Measurements from ENCODE around the gene CLPSL1.
"Not testable (repeated sequence)": the region's sequence is repeated elsewhere in the genome, so short reads cannot be mapped to it uniquely, and the experiment has no call there.

The CLPSL1 gene

GRCh38 chr6:35780719-35781118, at the start of gene CLPSL1:
TSS of gene CLPSL1 (plus strand) at chr6:35781019. CDS start at chr6:35781111, 92 bp downstream.
- DNase-seq (ENCODE audit: low read depth), result no peak

GRCh38 chr6:35731414-35731735, 49.4 kb upstream of the CLPSL1 start:
- peak; percentile 89 for DNase-seq (ENCODE audit: low read depth)

- peak; percentile 95 for DNase-seq (ENCODE audit: low read depth)
These were observed 48.9 kb upstream of the CLPSL1 start for GRCh38 chr6:35731736-35732532.

- DNase-seq (ENCODE audit: low read depth), result no peak
These were observed 47.2 kb upstream of the CLPSL1 start for GRCh38 chr6:35733633-35734032.

- not testable (repeated sequence) for DNase-seq (ENCODE audit: low read depth)
These were observed 46.5 kb upstream of the CLPSL1 start for GRCh38 chr6:35734319-35734718.

- no peak for DNase-seq (ENCODE audit: low read depth)
These were observed 45.4 kb upstream of the CLPSL1 start for GRCh38 chr6:35735452-35735851.

- peak; percentile 47 for DNase-seq (ENCODE audit: low read depth)
These were observed 44.4 kb upstream of the CLPSL1 start for GRCh38 chr6:35736253-35736894.

GRCh38 chr6:35736982-35737412, 43.8 kb upstream of the CLPSL1 start, which contains the start of gene ARMC12:
TSS of gene ARMC12 (plus strand) at chr6:35737032. CDS start at chr6:35737109, 77 bp downstream.
- no peak for DNase-seq (ENCODE audit: low read depth)

- DNase-seq (ENCODE audit: low read depth), result peak; percentile 82
These were observed 43.2 kb upstream of the CLPSL1 start for GRCh38 chr6:35737413-35738211.

- DNase-seq (ENCODE audit: low read depth), result no peak
These were observed 40.9 kb upstream of the CLPSL1 start for GRCh38 chr6:35739645-35740524.

- DNase-seq (ENCODE audit: low read depth), result no peak
These were observed 38.0 kb upstream of the CLPSL1 start for GRCh38 chr6:35742842-35743241.

GRCh38 chr6:35745509-35745908, 35.3 kb upstream of the CLPSL1 start:
- no peak for DNase-seq (ENCODE audit: low read depth)

- no peak for DNase-seq (ENCODE audit: low read depth)
These were observed 34.3 kb upstream of the CLPSL1 start for GRCh38 chr6:35746516-35746915.

GRCh38 chr6:35747877-35748276, 32.9 kb upstream of the CLPSL1 start:
- no peak for DNase-seq (ENCODE audit: low read depth)

GRCh38 chr6:35750557-35750956, 30.3 kb upstream of the CLPSL1 start:
- DNase-seq (ENCODE audit: low read depth), result no peak

GRCh38 chr6:35751594-35751993, 29.2 kb upstream of the CLPSL1 start:
- DNase-seq (ENCODE audit: low read depth), result no peak

GRCh38 chr6:35752330-35752729, 28.5 kb upstream of the CLPSL1 start:
- DNase-seq (ENCODE audit: low read depth), result no peak

- DNase-seq (ENCODE audit: low read depth), result peak; percentile 34
These were observed 26.2 kb upstream of the CLPSL1 start for GRCh38 chr6:35754452-35755277.

- no peak for DNase-seq (ENCODE audit: low read depth)
These were observed 25.4 kb upstream of the CLPSL1 start for GRCh38 chr6:35755278-35755924.

- peak; percentile 14 for DNase-seq (ENCODE audit: low read depth)
These were observed 23.2 kb upstream of the CLPSL1 start for GRCh38 chr6:35757456-35758123.

All from fibroblast of gingiva (primary cell).